Peyer's patch (tissue), 4 donors: Measurements from ENCODE around the gene SRXN1.

ENCODE experiments used
- POLR2A ChIP-seq, 2 donors: fragments of 450-650 bp; IDR thresholded peaks; one replicate each; pipeline ENCODE4 v1.5.1; 2017; ENCODE audit warnings: antibody characterized with exemption in 2 of 2, mild to moderate bottlenecking in 2 of 2, moderate library complexity in 2 of 2
- TF ChIP-seq, protein P1 (sequence below), 6 experiments: fragments of 450-650 bp in 4 of 6; fragments of 200-600 bp in 2 of 6; sonication (generic) in 1 of 6; IDR thresholded peaks; one replicate each; pipeline ENCODE4 v1.5.1; 2017 to 2019; ENCODE audit warnings: antibody characterized with exemption in 6 of 6, mild to moderate bottlenecking in 3 of 6, moderate library complexity in 1 of 6

DNA sequence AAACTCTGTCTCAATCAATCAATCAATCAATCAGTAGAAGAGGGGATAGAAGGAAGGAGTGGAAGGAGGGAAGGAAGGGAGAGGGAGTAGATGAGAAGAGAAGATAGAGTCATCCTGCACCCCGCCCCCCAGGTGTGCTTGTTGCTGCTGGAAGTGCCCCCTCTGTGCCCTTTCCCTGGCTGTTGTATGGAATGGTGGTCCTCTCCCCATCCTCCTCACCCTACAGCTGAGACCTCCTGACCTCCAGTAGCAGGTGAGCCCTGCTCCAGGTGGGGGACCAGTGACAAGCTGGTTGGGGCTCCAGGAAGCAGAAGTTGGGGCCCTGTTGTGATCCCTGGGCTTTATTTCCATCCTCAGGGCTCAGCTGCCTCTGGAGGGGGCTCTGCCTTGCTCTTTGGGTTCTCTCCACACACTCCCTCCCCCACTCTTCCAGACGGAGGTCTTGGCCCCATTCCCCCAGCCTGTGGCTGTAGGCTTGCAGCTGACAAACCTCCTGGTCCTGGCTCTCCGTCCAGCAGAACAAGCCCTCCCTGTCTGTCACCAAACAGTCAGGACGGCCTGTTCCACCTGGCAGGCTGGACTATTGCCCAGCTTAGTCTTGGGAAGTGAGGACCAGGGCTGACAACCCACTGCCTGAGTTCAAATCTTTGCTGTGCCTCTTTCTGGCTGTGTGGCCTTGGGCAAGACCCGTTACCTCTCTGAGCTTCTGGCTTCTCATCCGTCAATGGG lies 48.6 kb upstream of the SRXN1 start:
- TF ChIP-seq POLR2A (IDR thresholded peaks at IDR 0.05), result no peak
- TF ChIP-seq, protein P1, sequence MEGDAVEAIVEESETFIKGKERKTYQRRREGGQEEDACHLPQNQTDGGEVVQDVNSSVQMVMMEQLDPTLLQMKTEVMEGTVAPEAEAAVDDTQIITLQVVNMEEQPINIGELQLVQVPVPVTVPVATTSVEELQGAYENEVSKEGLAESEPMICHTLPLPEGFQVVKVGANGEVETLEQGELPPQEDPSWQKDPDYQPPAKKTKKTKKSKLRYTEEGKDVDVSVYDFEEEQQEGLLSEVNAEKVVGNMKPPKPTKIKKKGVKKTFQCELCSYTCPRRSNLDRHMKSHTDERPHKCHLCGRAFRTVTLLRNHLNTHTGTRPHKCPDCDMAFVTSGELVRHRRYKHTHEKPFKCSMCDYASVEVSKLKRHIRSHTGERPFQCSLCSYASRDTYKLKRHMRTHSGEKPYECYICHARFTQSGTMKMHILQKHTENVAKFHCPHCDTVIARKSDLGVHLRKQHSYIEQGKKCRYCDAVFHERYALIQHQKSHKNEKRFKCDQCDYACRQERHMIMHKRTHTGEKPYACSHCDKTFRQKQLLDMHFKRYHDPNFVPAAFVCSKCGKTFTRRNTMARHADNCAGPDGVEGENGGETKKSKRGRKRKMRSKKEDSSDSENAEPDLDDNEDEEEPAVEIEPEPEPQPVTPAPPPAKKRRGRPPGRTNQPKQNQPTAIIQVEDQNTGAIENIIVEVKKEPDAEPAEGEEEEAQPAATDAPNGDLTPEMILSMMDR (IDR thresholded peaks at IDR 0.05), result no peak
